Activated CD4-positive, alpha-beta T cell treated with anti-CD3 and anti-CD28 coated beads, Interleukin-2, amount 50 U/mL, for 4 hours (primary cell): ENCODE data around the gene GABRD.
A peak's percentile ranks its signal among the peaks of the same experiment; 100 is the strongest.

Experiments
- DNase-seq, 2 experiments: peaks; one replicate each; pipeline ENCODE4 v3.0.0-alpha.2; 2020

GABRD gene

DNA sequence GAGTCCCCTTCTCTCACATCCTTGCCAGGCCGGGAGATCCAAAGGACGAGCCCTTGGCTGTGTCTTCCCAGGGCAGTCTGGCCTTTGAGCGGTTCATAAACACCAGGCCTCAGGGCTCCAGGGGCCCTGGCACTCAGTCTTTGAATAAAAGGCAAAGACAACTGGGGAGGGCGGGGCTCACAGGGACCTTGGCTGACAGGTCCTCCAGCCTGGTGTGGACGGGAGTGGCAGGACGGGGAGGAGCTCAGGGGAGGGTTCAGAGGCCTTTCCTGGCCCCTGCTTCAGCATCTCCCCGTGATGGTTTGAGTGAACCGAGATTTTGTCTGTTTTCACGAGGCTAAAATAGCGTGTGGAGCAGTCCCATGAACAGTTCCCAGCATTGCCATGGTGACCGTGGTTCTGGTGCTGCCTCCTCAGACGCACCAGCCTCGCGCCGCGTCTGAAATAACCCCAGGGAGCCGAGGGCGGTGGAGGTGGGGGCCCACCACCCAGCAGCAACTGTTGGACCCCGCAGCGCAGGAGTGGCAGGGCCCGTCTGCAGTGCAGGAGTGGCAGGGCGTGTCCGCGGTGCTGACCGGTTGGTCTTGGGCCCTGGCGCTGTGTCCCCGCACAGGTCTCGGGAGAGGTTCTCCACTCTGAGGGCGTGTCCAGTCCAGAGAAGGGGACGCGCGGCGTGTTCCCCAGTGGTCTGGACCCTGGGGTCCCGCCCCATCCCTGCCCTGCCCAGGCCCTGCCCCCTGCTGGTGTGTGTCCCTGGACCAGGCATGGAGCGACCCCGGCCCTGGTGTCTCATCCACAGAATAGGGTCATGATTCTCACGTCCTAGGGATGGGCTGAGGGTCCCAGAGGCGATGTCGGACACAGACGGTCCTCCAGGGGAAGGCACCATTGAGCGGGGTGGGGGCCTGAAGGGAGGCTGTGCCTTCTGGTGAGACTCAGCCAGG, 24.0 kb downstream of the GABRD start:
- DNase-seq, result no peak

DNA sequence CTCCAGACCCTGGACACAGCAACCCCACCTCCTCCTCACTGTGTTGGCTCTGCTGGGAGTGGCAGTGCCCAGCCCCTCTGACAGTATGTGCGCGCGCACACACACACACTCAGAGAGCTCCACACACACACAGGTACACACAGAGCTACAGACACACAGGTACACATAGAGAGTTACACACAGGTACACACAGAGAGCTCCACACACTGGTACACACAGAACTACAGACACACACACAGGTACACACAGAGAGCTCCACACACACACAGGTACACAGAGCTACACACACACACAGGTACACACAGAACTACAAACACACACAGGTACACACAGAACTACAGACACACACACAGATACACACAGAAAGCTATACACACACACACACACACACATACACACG, 24.7 kb downstream of the GABRD start:
- DNase-seq, result no peak

DNA sequence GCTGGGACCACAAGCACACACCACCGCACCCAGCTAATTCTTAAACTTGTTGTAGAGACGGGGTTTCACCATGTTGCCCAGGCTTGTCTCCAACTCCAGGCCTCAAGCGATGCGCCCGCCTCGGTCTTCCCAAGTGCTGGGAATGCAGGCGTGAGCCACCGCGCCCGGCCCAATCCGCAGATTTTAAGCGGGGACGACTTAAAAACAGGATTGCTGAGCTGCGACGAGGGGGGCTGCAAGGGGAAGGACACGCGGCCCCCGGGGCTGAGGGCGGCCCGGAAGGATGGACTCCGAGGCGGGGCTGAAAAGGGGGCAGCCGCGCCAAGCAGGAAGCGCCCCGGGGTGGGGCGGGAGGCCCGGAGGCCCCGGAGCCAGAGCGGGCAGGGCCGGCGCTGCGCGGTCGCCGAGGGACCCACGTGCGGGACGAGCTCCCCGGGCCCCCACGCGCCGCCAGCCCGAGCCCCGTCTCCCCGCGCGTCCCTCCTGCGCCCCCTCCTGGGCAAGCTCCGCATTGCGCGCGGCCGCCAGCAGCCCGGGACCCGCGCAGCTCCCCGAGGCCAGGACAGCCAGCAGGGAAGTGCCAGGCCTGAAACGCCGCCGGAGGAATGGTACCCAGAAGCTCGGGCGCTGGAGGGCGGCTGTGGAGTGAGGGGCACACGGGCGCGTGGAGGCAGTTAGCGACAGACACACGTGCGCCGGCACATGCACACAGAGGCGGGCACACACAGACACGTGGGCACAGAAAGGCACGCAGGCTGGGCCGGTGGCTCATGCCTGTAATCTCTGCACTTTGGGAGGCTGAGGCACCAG, 25.6 kb downstream of the GABRD start:
- DNase-seq, result peak; percentile 68 to 72

DNA sequence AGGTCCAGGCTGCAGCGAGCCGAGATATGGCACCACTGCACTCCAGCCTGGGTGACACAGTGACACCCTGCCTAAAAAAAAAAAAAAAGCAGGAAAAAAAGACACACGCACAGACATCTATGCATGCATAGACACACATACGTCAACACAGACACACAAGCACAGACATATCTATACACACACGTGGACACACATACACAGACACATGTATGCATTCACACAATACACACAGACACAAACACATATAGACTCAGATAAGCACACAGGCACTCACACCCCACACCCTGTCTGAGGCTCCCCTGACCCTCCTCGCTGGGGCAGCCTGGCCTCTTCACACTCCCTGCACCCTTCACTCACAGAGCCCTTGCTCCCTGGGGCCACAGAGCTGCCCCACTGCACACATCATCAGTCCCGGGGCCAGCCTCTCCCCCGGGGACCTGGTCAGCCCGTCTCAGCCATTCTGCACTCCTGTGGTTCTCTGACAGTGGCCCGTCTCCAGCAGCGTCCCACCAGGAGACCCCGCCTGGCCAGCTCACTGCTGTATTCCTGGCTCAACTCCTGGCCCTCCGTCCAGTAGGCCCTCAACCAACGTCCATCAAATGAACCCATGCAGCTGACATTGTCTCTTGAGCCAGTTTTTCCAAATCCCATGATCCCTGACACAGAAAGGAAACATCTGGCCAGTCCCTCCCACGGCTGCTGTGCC, 26.5 kb downstream of the GABRD start:
- no peak for DNase-seq

DNA sequence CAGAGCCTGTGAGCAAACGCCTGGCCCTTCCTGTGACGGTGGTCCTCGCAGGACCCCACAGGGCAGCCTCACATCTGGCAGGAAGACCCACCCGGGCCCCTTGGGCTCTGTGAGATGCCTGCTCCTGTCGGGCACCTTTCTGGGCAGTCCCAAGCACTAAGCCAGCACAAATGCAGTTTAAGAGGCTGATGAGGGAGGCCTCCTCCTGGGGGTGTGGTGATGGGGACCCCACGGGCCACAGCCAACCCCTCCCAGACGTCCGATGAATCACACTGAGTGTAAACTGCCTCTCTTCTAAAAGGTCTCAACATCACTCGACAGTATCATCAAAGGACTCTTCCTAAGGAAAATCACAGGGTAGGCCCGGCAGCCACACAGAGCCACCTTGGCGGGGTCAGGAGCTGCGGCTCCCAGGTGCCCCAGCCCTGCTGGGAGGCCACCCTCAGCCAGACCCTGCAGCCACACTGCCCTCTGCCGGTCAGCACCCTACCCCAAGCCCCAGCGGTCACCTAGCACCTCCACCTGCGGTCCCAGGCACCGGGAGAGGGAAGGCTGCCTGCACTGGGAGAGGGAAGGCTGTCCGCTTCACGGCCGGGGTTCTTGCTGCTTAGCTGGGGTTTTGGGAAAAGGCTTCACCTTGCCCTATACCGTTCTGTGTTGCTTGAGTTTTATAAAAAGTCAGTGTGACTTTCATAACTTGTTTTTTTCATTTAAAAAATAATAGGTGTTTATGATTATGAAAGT, 27.2 kb downstream of the GABRD start:
- peak in 1 of 2 experiments; percentile 21 for DNase-seq

DNA sequence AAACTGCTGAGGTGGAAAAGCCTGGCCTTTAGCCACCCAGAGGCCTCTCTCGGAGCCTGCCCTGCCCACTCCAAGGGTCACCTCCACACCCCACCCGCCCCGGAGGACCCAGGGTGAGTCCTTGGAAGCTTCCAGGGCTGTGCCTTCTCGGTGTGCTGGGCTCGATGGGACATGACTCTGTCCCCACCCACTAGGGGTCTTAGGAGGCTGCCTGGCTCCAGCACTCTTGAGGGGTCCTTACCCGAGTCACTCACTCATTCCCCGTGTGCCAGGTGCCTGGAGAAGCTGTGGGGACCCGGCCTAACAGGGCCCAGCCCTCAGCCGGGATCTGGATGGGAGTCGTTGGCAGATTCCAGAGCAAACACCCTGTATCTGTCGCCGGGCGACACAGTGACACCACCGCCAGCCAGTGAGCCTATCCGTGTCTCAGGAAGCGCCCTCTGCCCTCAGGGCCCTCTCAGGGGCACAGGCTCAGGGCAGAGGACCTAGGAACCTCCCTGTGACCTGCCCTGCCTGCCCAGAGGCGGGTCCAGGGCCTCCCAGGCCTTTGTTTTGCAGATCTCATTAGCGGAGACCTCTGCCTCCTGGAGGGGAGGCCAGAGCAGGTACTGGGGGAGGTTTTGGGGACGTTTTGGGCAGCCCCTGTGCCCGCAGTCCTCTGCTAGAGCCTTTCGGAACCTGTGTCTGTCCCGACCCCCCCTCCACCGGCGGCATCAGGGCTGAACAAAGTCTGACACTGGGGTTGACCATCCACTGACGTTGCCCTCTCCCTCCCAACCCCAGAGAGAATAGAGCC, 28.0 kb downstream of the GABRD start:
- DNase-seq, result no peak

DNA sequence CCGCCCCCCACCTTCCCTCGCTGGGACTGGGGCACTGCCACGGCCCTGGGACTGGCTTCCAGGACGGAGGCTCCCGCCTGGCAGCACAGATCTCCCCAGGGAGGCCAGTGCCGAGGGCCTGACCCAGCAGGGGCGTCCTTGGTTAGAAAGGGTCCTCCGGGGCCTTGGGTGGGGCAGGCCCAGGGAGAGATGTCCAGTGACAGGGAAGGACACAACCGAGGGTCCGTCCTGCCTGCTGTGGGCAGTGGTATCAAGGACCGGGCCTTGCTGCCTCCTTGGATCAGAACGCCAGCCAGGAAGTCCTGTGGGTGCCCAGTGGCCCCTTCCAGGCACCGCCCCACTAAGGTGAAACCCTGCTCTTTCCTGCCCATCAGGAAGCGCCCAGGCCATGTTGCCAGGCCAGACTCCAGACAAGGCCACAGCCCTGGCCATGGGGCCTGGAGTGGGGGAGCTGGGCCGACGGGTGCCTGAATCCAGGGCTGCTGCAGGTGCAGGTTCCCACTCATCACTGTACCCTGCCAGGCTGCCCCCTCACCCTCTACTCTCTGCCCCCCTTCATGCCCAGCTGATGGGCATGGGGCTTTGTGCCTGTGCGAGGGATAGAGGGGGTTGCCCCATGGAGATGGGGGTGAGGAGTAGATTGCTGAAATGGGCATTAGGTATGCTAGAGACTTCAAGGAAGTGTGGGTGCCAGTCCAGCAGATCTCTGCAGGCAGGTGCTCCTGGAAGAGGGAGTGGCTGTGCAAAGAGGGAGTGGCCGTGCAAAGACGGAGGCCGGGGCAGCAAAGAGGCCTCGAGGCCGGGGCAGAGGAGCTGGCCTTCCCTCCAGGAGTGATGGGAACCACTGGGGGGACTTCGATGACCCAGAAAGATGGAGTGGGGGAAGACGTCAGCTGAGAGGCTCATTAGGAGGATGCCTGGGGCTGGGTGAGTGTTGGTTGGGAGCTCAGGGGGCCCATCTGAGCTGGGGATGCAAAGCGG, 28.9 kb downstream of the GABRD start:
- DNase-seq, result no peak

DNA sequence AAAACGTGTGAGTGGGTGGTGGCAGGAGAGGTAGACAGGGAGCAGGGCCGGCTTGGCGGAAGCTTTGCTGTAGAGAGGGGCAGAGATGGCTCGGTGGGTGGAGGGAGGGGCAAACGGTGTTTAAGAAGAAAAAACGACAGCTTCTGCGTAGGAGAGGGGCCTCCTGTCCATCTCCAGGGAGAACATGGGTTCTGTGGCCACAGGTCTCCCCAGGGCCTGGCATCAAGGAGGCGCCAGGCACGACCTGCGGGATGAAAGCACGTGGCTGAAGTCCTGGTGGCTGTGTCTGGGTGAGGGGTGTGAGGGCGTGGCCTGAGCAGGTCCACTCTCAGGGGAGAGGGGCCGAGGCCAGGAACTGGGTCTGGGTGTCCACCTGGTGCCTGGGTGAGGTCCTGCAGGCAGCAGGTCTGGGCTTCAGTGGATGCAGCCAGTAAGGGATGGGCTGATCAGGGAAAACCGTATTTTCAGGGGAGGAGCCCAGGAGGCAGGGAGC, 30.1 kb downstream of the GABRD start:
- no peak for DNase-seq

DNA sequence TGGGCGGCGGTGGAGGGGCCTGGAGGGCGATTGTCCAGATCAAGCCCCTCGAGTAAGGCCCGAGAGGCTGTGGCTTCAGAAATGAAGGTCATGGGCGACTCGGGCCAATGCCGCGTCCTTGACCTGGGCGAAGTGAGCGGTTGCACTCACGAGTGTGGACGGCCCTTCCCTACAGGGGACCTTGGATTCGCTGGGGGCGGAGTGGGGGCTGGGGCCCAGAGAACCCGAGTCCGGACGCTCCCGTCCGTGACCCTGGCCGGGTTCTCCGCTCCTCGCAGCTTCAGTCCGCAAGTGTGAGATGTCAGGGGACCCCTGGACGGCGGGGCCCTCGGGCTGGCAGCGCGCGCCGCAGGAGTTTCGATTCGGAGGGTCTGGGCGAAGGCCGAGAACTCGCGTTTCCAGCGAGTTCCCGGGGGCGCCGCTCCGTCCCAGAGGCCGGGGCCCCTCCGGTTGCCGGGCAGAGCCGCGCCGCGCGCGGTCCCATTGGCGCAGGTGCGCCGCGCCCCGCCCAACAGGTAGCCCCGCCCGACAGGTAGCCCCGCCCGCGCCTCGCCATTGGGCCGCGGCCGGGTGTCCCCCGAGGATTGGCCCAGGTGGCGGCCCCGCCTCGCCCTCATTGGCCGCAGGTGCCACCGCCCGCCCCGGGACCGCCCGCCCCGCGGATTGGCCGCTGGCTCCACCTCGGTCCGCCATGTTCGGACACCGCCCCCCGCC, 30.7 kb downstream of the GABRD start, which contains the start of gene PRKCZ:
Gene PRKCZ, plus strand, starts transcription at position 694 of the 714 bp plus-strand sequence. CDS start 220 bp downstream, outside the sequence.
- peak; percentile 92 to 93 for DNase-seq

DNA sequence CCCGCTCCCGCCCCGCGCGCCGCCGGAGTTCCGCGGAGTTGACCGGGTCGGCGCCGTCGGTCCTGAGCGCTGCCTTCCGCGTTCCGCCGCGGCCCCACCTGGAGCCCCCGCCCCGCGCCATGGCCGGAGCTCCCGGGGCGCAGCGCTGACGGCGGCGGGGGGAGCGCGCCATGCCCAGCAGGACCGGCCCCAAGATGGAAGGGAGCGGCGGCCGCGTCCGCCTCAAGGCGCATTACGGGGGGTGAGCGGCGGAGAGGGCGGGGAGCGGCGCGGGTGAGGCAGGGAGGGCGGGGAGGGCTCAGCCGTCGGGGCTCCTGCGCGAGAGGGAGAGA, 31.3 kb downstream of the GABRD start:
- DNase-seq, result peak in 1 of 2 experiments; percentile 21

DNA sequence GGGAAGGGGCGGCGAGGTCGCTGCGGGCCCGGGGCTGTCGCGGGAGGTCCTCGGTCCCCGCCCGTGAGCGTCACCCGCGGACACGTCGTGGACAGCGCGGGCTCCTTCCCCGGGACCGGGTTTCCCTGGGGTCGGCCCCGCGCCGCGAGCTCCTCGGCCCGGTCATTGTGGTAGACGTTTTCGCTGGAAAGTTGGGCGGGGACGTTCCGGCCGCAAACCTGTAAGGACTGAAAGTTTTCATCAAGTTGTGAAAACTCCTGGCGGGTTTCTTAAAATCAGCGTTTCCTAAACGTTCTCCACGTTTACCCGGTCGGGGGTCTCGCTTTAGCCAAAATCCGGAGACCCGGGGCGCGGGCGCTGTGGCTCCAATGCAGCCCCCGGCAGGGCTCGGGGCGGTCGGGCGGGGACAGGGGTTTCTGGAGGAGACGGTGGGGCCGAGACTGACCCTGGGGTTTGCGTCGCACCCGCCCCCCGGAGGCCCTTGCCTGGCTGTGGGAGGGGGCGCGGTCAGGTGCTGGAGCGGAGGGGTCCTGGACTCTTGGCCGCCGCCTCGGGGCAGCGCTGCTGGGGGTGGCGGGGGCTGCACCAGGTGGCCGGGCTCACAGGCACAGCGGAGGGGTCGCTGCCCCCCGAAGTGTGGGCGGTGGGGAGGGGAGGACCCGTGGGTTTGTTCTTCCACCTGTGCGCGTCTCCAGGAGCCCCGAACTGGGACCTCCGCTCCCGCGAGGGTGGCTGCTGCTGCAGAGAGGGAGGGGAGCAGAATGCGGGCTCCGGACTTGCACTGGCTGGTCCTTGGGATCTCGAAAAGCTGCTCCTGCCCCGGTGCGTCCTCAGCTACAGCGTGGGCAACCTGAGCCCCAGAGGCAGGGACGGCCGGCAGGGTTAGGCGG, 31.9 kb downstream of the GABRD start:
- no peak for DNase-seq

DNA sequence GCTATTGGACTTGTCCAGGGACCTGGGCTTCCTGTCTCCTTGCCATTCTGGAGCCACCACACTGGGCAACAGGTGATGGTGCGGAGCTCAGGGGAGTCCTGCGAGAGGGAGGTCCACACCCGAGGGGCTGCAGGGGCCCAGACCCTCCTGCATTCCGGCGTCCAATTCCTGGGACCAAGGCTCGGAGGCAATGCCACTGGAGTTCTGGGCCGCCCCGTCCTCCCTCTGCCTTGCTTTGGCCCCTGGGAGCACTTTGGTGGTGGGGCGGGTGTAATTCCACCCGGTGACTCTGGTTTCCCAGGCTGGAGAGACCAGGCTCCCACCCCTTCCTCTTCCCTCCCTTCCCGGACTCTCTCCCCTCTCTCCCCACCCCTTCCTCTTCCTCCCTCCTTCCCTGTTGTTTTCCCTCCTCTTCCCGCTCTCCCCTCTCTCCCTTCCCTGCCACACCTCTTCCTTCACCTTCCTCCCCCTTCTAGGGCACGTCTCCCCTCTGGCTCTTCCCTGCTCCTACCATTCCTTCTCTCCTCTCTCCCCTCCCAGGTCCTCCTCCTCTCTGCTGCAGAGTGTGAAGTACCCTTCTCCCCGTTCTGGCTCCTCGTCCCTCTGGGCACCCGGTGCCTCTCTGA, 33.0 kb downstream of the GABRD start:
- no peak for DNase-seq

DNA sequence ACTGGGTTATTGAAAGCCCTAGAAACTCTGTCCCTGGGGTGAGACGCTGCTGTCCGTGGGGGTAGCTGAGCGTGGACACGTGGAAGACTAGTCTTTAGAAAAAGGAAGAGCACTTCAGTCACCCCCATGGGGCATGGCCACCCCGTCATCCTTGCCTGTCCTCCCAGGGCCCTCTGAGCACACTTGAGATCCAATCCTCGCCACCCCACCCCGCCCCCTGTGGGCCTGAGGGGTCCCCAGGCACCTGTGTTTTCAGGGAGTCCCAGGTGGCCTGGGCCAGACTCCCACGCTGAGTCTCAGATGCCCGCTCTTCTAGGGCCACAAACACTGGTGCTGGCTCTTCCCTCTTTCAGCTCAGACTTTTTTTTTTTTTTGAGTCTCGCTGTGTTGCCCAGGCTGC, 33.6 kb downstream of the GABRD start:
- DNase-seq, result no peak

DNA sequence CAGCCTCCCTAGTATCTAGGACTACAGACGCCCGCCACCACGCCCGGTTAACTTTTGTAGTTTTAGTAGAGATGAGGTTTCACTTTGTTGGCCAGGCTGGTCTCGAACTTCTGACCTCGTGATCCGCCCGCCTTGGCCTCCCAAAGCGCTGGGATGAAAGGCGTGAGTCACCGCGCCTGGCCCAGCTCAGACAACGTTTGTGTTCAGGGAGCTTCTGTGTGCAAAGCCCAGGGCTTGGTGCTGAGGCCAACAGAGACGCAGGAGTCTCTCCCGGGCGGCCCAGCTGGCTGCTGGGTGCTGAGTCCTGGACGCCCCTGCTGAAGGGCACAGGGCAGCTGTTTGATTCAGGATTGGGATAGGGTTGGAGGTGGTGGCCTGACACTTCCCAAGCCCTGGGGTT, 34.1 kb downstream of the GABRD start:
- no peak for DNase-seq

DNA sequence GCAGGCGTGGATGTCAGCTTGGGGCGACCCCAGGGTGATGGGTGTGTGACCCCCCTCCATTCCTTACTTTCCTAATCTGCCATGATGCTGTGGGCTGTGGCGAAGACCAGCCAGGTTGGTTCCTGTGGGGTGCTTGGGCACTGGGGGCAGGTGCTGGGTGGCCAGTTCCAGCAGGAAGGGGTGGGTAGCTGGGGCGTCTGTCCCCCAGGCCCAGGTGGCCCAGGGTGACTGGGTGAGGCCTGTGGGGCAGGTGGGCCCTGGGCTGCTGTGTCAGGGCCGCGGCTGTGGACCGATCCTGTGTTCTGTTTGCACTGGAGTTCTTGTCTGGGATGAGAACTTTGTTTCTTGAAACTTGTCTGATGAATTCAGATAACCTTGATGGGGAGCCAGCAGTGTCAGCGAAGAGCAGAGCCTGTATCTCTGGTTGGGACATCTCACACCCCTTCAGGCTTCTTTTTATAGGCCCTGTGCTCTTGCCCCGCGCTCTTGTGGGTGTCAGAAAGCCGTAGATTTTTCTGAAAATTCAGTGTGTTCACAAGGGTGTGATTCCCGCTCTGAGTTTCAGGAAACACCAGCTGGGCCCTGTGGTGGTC, 34.7 kb downstream of the GABRD start:
- no peak for DNase-seq

DNA sequence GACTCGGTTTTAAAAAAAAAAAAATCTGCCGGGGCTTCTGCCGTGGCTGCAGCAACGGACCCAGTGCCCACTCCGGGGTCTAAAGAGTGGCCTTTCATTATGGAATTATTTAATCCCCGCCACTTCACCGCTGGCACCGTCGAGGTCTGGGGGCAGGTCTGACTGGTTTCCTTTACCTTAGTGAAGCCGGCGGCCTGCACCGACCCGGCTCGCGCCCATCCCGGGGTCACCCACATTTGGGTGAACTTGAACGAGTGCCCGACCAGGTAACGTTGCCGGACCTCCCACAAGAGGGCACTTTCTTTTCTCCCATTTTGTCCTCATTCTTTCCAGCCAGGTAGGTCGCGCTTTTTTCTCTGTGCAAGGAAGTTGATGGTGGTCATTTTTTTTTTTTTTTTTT, 35.4 kb downstream of the GABRD start:
- no peak for DNase-seq

DNA sequence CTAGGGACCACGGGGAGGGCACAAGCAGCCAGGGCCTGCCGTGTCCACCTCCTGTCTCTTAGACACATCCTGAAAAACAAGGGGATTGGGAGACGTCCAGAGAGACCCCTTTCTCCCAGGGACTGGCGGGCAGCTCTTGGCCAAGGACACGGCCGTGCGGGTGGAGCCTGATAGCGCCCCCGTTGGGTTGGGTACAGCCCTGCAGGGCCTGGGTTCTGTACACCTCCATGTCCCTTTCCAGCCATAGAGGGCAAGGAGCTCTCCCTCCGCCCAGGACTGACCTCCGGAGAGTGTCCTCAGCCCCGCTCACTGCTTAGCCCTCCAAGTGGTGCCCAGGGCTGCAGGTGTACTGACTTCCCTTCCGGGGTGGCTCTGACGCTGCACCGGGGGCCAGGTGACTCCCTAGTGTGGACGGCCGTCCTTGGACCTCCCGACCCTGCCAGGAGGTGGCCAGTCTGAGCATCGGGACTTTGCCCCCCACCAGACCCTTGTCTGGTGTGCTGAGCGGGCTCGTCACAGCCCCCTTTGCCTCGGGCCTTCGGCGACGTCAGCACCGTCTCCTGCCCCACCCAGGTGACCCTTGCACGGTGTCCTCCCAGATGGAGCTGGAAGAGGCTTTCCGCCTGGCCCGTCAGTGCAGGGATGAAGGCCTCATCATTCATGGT, 36.9 kb downstream of the GABRD start:
- no peak for DNase-seq
